GM12892 (cell line): ENCODE results near the gene KCNK7.

Experiments
- DNase-seq: peaks from one replicate; pipeline ENCODE4 v3.0.0; 2011; ENCODE audit not compliant: insufficient read length
- FAIRE-seq: peaks from 2 replicates; lab custom pipeline; 2011; peaks lifted over from hg19 to GRCh38; lab: Jason Lieb, UNC
- POLR2A ChIP-seq: IDR thresholded peaks from 2 replicates; pipeline ENCODE4 v1.6.1; 2011; ENCODE audit warnings: low read depth, low read length, control low read depth
- POLR2AphosphoS5 ChIP-seq: IDR thresholded peaks from 2 replicates; pipeline ENCODE4 v1.6.1; 2011; ENCODE audit warnings: low read depth, low read length, control low read depth
- TAF1 ChIP-seq: IDR thresholded peaks from 2 replicates; pipeline ENCODE4 v1.6.1; 2011; ENCODE audit warnings: low read depth, mild to moderate bottlenecking, control low read depth, low read length, borderline replicate concordance

KCNK7 gene

GRCh38 chr11:65599955-65600246 is 4.3 kb upstream of the KCNK7 start:
- no peak for DNase-seq
- TF ChIP-seq TAF1 (no peak), POLR2AphosphoS5 (no peak; the same call in 1 of the 2 replicates), POLR2A (no peak)
- no peak for FAIRE-seq

- FAIRE-seq (no peak), DNase-seq (no peak)
- TF ChIP-seq TAF1 (no peak), POLR2AphosphoS5 (no peak), POLR2A (no peak)
Measured at GRCh38 chr11:65599216-65599954, 3.8 kb upstream of the KCNK7 start.

GRCh38 chr11:65598258-65598699 is 2.7 kb upstream of the KCNK7 start:
- FAIRE-seq: no peak
- no peak for TF ChIP-seq POLR2A
- DNase-seq: no peak

GRCh38 chr11:65596520-65596919 is 920 bp upstream of the KCNK7 start:
- FAIRE-seq (no peak), DNase-seq (no peak)
- TF ChIP-seq TAF1 (no peak), POLR2AphosphoS5 (no peak), POLR2A (no peak)

- no peak; the same call in 1 of the 2 replicates for TF ChIP-seq POLR2AphosphoS5
- no peak for TF ChIP-seq POLR2A
- TF ChIP-seq TAF1: no peak
- FAIRE-seq: no peak
- DNase-seq: no peak
Measured at GRCh38 chr11:65595131-65595530, 469 bp downstream of the KCNK7 start.

- FAIRE-seq (peak; percentile 91), DNase-seq (peak; percentile 63)
- TF ChIP-seq POLR2A: no peak
Measured at GRCh38 chr11:65593518-65594414, 1.8 kb downstream of the KCNK7 start.

GRCh38 chr11:65592858-65593517 is 2.6 kb downstream of the KCNK7 start:
- FAIRE-seq: no peak
- DNase-seq: no peak
- TF ChIP-seq POLR2A: no peak
- TF ChIP-seq TAF1: no peak

GRCh38 chr11:65591939-65592857 is 3.4 kb downstream of the KCNK7 start:
- TF ChIP-seq POLR2AphosphoS5: no peak
- no peak for TF ChIP-seq POLR2A
- TF ChIP-seq TAF1: no peak
- no peak for DNase-seq
- no peak for FAIRE-seq

- DNase-seq: no peak
- FAIRE-seq: no peak
- TF ChIP-seq POLR2AphosphoS5 (no peak), TAF1 (no peak), POLR2A (no peak)
Measured at GRCh38 chr11:65590240-65590738, 5.3 kb downstream of the KCNK7 start.

GRCh38 chr11:65589444-65590239 is 6.0 kb downstream of the KCNK7 start:
- TF ChIP-seq POLR2A (0 out of 2 replicates have a peak, but pooled peaks have one; percentile 30), TAF1 (no peak)
- DNase-seq: peak; percentile 68
- FAIRE-seq: peak; percentile 83
